8988T (cell line): Measurements from ENCODE around the gene MYO15B.

Experiments
- DNase-seq: peaks from one replicate; pipeline ENCODE4 v3.0.0; 2011

The MYO15B gene

DNA sequence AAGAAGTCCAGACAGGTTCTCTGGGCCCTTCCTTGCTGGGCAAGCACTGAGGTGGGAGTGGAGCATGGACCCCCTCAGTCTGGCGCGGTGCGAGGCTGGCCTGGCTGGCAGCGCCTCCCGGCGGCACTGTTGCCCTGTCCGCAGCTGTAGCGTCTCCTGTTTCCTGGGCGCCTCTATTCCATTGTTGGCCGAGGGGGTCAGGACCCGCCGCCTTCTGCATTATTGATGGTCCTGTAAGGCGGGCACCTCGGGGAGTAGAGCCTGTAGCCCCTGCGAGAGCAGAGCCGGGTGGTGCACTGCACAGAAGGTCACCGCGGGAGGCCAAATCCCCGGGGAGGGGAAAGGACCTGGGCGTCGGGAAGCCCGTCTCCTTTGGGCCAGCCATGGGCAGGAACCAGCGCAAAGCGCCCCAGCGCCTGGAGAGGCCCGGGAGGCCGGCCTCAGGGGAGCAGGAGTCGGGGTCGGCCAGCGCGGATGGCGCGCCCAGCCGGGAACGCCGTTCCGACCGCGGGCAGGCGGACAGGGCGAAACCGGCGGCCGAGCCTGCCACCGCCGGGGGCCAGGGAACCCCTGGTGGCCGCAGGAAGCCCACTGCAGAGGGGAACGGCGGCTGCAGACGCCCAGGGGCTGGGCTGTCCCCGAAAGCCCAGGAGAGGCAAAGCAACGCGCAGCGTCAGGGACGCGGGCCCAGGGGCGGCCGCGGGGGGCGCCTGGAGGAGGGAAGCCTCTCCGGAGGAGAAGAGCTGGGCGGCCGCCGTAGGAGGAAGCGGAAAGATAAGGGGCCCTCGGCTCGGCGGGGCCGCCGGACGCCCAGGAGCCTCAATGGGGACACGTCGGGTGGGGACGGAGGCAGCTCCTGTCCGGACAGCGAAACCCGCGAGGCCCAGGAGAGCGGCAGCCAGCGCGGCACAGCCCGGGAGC is at the start of gene MYO15B:
Gene MYO15B, plus strand, starts transcription at position 126 of the 921 bp plus-strand sequence. Its CDS starts 258 bp downstream, at position 384.
- DNase-seq = no peak

DNA sequence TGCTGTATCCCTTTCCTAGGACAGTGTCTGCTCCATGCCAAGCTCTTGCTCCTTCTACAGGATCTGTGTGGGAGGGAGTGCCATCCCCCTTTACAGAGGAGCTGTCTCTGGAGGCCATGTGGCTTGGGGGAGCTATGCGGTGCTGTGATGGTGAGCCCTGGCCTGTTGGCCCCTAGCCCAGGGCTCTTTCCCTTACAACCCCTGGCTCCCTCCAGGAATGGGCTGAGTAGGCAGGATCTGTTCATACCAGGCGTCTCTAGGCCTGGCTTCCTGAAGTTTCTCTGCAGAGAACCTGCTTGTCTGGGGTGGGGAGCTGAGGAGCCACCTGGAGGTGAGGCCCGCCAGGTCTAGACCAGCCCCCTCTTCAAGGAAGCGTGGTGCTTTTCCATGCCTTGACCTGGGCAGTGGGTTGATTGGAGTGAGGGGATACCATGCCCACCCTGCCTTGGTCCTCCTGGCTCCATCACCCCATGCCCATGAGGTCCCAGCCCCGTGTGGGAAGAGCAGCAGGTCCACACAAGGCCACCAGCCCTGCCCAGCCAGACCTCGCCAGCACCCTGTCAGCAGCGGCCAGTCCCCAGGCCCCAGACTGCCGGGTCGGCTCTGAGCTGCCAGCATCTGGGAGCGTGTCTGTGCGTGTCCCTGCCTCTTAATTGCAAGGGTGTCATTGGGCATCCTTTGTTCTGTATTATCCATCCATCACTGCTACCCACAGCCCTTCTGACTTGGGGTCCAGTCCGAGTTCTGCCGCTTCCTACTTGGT is 47.5 kb upstream of the MYO15B start:
- no peak for DNase-seq

GRCh38 chr17:75540923-75541503 is 46.6 kb upstream of the MYO15B start:
- no peak for DNase-seq

GRCh38 chr17:75542229-75542628 is 45.4 kb upstream of the MYO15B start:
- no peak for DNase-seq

GRCh38 chr17:75542728-75543336 is 44.8 kb upstream of the MYO15B start:
- no peak for DNase-seq

GRCh38 chr17:75544250-75544649 is 43.4 kb upstream of the MYO15B start:
- DNase-seq = no peak

GRCh38 chr17:75546181-75546580 is 41.4 kb upstream of the MYO15B start:
- DNase-seq = no peak

DNA sequence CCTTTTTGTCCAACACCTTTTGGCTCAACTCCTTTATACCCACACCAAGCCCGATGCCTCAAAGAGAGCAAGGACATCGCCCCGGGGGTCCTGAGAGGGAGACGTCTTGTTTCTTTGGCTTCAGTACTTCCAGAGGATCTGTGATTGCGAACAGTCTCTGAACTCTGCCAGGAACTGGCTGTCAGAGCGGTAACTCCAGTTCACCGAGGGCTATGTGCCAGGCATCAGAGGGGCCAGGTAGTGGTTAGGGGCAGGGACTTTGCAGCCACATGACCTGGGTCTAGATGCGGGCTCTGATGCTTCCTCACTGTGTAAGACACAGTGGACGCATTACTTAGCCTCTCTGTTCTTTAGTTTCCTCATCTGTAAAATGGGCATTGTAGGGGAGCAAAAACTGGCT is 40.5 kb upstream of the MYO15B start:
- DNase-seq = no peak

DNA sequence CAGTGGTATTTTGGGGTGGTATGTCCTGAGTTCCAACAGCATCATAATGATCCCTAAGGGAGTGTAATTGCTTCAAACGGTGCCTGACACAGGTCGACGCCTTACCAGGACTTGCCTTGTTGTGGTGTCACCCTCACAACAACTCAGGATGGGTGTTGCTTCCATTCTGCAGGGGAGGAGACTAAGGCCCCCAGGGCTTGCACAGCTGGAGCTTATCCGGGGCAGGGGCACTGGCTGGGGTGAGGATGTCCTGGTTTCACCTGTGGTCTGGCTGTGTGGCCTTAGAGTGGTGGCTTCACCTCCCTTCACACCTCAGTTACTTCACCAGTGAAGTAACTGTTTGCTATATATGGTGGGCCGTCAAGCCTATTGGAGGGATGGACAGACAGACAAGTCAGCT is 38.8 kb upstream of the MYO15B start:
- no peak for DNase-seq

DNA sequence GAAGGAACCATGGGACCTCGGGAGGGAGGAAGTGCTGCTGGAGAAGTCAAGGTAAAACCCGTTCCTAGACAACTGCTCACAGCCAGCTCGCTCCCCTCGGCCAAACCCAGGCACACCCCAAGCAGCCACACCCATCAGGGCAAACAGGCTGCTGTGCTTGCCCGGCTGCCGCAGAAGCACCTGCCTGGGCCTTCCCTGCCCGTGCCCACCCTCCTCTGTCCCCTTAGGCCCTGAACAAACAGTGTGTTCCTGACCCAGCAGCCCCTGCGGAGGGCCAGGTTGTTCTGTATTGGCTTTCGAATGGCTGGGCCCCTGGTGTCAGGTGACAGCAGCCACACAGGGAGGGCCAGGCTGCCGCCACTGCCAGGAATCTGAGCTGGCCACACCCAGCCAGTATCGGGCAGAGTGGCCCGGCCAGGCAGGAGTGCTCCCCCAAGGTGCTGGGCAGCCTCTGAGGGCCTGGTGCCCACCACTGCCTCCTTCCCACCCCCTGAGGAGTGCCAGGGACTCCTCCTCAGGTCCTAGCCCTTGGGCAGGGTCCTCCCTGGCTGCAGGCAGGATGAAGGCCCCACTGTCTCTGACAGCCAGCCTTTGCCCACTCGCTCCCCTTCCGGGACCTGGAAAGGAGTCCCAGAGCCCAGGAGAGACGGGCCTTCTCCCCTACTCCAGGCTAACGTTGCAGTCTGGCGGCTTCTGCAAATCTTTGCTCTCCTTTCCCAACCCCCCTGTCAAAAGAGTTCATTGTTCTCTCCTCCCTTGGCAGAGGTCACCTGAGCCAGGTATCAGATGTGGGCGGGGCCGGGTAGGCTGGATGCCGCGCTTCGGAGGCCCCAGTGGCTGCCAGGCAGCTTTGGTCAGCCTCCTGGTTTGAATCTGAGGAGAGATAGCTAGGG is 38.1 kb upstream of the MYO15B start:
- no peak for DNase-seq

DNA sequence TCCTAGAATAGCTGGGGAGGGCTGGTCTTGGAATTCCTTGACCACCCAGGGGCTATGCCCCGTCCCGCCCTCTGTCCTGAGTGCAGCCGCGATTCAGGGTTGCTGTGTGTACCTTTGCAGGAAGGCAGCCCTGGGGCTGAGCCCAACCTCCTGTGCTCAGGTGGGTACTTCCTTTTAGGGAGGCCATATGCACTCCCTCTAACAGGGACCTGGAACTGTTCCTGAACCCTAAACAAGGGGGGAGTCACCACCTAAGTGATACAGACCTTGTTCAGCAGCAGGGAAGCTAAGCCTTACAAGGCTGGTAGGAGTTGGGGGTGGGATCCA is 37.5 kb upstream of the MYO15B start:
- no peak for DNase-seq

- DNase-seq = no peak
These were observed 36.3 kb upstream of the MYO15B start for GRCh38 chr17:75551266-75551665.

DNA sequence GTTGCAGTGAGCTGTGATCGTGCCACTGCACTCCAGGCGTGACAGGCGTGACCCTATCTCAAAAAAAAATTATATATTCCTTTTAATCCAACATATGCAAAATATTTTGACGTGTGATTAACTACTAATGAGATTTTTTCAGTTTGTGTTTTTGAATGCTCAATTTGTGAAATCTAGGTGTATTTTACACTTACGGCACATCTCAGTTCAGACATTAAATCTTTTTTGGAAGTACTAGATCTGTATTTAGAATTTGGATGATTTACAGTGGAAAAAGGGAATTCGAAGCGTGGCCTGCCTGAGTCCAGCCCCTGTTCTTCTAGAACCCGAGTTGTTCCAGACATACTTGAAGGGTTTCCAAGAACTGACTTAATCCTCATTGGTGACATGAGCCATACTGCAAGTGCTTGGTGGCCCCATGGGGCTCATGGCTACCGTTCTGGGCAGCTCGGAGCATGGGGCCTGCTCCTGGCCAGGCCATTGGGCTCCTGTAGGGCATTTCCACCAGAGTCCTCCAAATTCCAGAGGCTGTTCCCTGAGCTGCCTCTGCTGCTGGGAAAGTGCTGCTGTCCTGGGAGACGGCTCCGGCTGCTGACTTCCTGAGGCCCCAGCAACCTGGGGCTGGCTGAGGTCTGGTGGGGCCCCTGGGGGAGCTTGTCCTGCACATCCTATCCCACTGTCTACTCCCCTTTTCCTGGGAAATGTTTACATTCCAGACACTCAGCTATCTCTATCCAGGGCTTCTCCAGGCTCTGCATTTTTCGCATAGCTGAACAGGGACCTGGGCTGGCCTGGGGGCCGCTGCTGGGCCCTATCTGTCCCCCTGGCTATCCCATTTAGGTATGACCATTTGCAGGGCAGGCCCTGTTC is 34.9 kb upstream of the MYO15B start:
- no peak for DNase-seq

- DNase-seq = no peak
These were observed 34.1 kb upstream of the MYO15B start for GRCh38 chr17:75553295-75554110.

- no peak for DNase-seq
These were observed 31.9 kb upstream of the MYO15B start for GRCh38 chr17:75555679-75556153.

DNA sequence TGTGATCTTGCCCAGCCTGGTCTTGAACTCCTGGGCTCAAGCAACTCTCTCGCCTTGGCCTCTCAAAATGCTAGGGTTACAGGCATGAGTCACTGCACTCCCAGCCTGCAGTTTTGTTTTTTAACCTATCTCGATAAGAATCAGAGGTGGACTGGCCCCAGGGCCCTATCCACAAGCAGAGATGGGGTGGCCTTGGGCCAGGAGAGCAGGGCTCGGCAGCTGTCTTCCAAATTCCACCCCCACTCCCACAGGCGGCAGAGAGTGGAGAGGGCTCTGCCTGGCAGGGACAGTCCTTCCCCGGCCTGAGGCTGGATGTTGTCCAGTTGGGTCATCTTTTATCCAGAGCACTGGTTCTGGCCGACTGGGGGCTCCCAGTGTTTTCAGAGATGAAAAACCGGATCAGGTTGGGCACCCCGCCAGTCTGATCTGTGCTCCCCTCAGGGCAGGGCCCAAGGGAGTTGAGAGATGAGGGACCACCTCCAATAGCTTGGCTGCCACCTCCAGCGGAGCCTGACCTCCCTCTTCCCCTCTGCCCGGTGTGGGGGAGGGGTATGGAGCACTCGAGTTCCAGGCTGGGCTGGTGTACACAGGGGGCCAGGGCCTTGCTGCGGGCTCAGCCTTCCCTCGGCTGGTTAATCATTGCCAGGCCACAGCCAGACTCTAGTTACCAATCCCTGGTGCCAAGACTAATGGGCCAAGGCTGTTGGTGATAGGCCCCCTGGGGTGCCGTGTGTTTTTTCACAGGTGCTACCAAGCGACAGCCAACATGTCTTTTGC is 30.3 kb upstream of the MYO15B start:
- DNase-seq = no peak

- DNase-seq = no peak
These were observed 29.5 kb upstream of the MYO15B start for GRCh38 chr17:75557852-75558665.
